Caki2 (cell line): ENCODE measurements around the gene C4B. TPM values are rescaled to one million over a fixed set of nuclear protein-coding genes. Genes with fewer than 3 reads are reported as not detected.

ENCODE experiments used
- total RNA-seq: library from RNA; depleted of rRNA; stranded (reverse); fragments of >200 nt; shearing (Covaris generic); gene quantifications from 2 replicates; pipeline ENCODE4 v1.2.3, GENCODE V29; 2014; ENCODE audit warnings: low replicate concordance; rRNA removed

C4B gene
- total RNA-seq, 1 experiment from 2014 or later, result not detected

Other genes with a start within 250 kb of the C4B start
- gene VWA7, start 237.5 kb upstream of the C4B start, total RNA-seq, result 5.5 and 6.1 TPM in 2 replicates
- 122 and 144 TPM in 2 replicates for gene VARS1, start 219.0 kb upstream of the C4B start, total RNA-seq
- gene LSM2, start 207.8 kb upstream of the C4B start, total RNA-seq, result 75.6 and 85.5 TPM in 2 replicates
- gene HSPA1L, start 199.5 kb upstream of the C4B start, total RNA-seq, result 0.61 and 2.0 TPM in 2 replicates
- 316 and 350 TPM in 2 replicates for gene HSPA1A, start 199.3 kb upstream of the C4B start, total RNA-seq
- gene HSPA1B, start 187.1 kb upstream of the C4B start, total RNA-seq, result 441 and 449 TPM in 2 replicates
- 73.1 and 105 TPM in 2 replicates for gene NEU1, start 152.0 kb upstream of the C4B start, total RNA-seq
- 0.54 TPM in 1 of 2 replicates, not detected in the other for gene SLC44A4, start 135.8 kb upstream of the C4B start, total RNA-seq
- gene EHMT2, start 117.1 kb upstream of the C4B start, total RNA-seq, result 74.6 and 79.0 TPM in 2 replicates
- 5.5 and 9.3 TPM in 2 replicates for gene ZBTB12, start 112.7 kb upstream of the C4B start, total RNA-seq
- gene C2, start 87.1 kb upstream of the C4B start, total RNA-seq, result 3.2 and 7.7 TPM in 2 replicates
- 2.6 and 4.7 TPM in 2 replicates for gene CFB, start 68.7 kb upstream of the C4B start, total RNA-seq
- 293 and 348 TPM in 2 replicates for gene NELFE, start 55.8 kb upstream of the C4B start, total RNA-seq
- 29.2 and 49.6 TPM in 2 replicates for gene SKIC2, start 55.6 kb upstream of the C4B start, total RNA-seq
- 30.5 and 52.6 TPM in 2 replicates for gene DXO, start 42.7 kb upstream of the C4B start, total RNA-seq
- gene C4A, start 32.7 kb upstream of the C4B start, total RNA-seq, result 0.30 TPM in 1 of 2 replicates, not detected in the other
- gene CYP21A2, start 23.6 kb downstream of the C4B start, total RNA-seq, result not detected in 2 replicates
- 0.90 and 1.4 TPM in 2 replicates for gene TNXB, start 94.5 kb downstream of the C4B start, total RNA-seq
- gene ATF6B, start 113.5 kb downstream of the C4B start, total RNA-seq, result 9.2 and 9.7 TPM in 2 replicates
- 19.5 and 22.7 TPM in 2 replicates for gene FKBPL, start 115.5 kb downstream of the C4B start, total RNA-seq
- not detected in 2 replicates for gene PRRT1, start 137.1 kb downstream of the C4B start, total RNA-seq
- 27.3 and 270 TPM in 2 replicates for gene PPT2, start 139.3 kb downstream of the C4B start, total RNA-seq
- 1.5 and 3.6 TPM in 2 replicates for gene EGFL8, start 149.8 kb downstream of the C4B start, total RNA-seq
- gene AGPAT1, start 161.3 kb downstream of the C4B start, total RNA-seq, result 42.7 and 61.0 TPM in 2 replicates
- 111 and 147 TPM in 2 replicates for gene RNF5, start 163.6 kb downstream of the C4B start, total RNA-seq
- gene AGER, start 169.5 kb downstream of the C4B start, total RNA-seq, result 1.7 and 1.9 TPM in 2 replicates
- 80.1 and 87.2 TPM in 2 replicates for gene PBX2, start 175.4 kb downstream of the C4B start, total RNA-seq
- 0.14 and 3.4 TPM in 2 replicates for gene GPSM3, start 177.8 kb downstream of the C4B start, total RNA-seq
- 0.26 and 0.71 TPM in 2 replicates for gene NOTCH4, start 209.3 kb downstream of the C4B start, total RNA-seq